K562 (cell line): ENCODE measurements around the gene ALKBH8. TPM values are rescaled to one million over a fixed set of nuclear protein-coding genes. Genes with fewer than 3 reads are reported as not detected.

Source experiments
- ARID3A ChIP-seq: IDR thresholded peaks from 2 replicates; pipeline ENCODE4 v1.6.1; 2012; ENCODE audit warnings: low read depth, low read length, improper control_type of control experiment, borderline replicate concordance
- CBX8 ChIP-seq: fragments of 200-600 bp; sonication (generic); IDR thresholded peaks from 2 replicates; pipeline ENCODE4 v1.6.1; 2012; ENCODE audit warnings: borderline replicate concordance, mixed run types, low read depth, mild to moderate bottlenecking, moderate library complexity, mixed read lengths, low read length, control low read depth, inconsistent platforms; ENCODE audit not compliant: poor library complexity, severe bottlenecking; ENCODE audit errors: extremely low read depth
- CTBP1 ChIP-seq: fragments of 450-650 bp; IDR thresholded peaks from 2 replicates; pipeline ENCODE4 v1.6.1; 2016; ENCODE audit warnings: borderline replicate concordance
- DMBX1 ChIP-seq: fragments of 250-450 bp; sonication (Bioruptor Pico); IDR thresholded peaks from 2 replicates; pipeline ENCODE4 v1.8.0; 2022; ENCODE audit warnings: inconsistent platforms, mild to moderate bottlenecking, moderate library complexity, borderline replicate concordance
- ELF2 ChIP-seq: fragments of 250-450 bp; sonication (Bioruptor Pico); IDR thresholded peaks from 2 replicates; pipeline ENCODE4 v1.5.0; 2021; ENCODE audit warnings: mild to moderate bottlenecking
- ETS1 ChIP-seq: conservative IDR thresholded peaks from 2 replicates; pipeline ENCODE4 v1.6.1; 2011; ENCODE audit warnings: low read depth, mild to moderate bottlenecking, low read length; ENCODE audit not compliant: control insufficient read depth
- ETV1 ChIP-seq: fragments of 450-650 bp; conservative IDR thresholded peaks from 2 replicates; pipeline ENCODE4 v1.6.1; 2016; ENCODE audit warnings: missing genetic modification characterization, control low read depth, low read depth, missing compliant biosample characterization
- ETV5 ChIP-seq: sonication (generic); formaldehyde crosslinking; IDR thresholded peaks from 2 replicates; pipeline ENCODE4 v1.4.0; 2020; ENCODE audit warnings: low read depth, mild to moderate bottlenecking, missing genetic modification reagents
- FOXK2 ChIP-seq, 2 experiments: fragments of 450-650 bp; IDR thresholded peaks in 1 of 2; conservative IDR thresholded peaks in 1 of 2; 2 replicates each; pipeline ENCODE4 v1.6.1; 2016; ENCODE audit warnings: low read depth in 2 of 2, mild to moderate bottlenecking in 1 of 2
- FOXM1 ChIP-seq, 2 experiments: fragments of 450-650 bp in 1 of 2; sonication (generic) in 1 of 2; formaldehyde crosslinking in 1 of 2; IDR thresholded peaks; 2 replicates each; pipeline versions ENCODE4 v1.6.1 to v1.9.0; 2017 to 2022; ENCODE audit warnings: low read depth in 2 of 2, mild to moderate bottlenecking in 2 of 2, missing genetic modification reagents in 1 of 2, moderate library complexity in 1 of 2
- HIVEP1 ChIP-seq: fragments of 250-450 bp; sonication (Bioruptor Pico); IDR thresholded peaks from 2 replicates; pipeline ENCODE4 v1.4.0; 2020; ENCODE audit warnings: mild to moderate bottlenecking
- KAT7 ChIP-seq: sonication (generic); formaldehyde crosslinking; IDR thresholded peaks from 2 replicates; pipeline ENCODE4 v1.8.0; 2022; ENCODE audit warnings: missing genetic modification reagents, mild to moderate bottlenecking, borderline replicate concordance
- PCBP1 ChIP-seq: fragments of 200-400 bp; formaldehyde crosslinking; IDR thresholded peaks from 2 replicates; pipeline ENCODE4 v1.6.1; 2018; ENCODE audit warnings: mild to moderate bottlenecking, low read depth, low read length; ENCODE audit not compliant: poor library complexity, severe bottlenecking
- PHB2 ChIP-seq: fragments of 450-650 bp; IDR thresholded peaks from 2 replicates; pipeline ENCODE4 v1.6.1; 2017; ENCODE audit warnings: low read depth
- POLR2B ChIP-seq: fragments of 450-650 bp; IDR thresholded peaks from 2 replicates; pipeline ENCODE4 v1.6.1; 2018; ENCODE audit warnings: low read depth; ENCODE audit not compliant: partially characterized antibody
- RBM34 ChIP-seq: fragments of 200-400 bp; formaldehyde crosslinking; IDR thresholded peaks from 2 replicates; pipeline ENCODE4 v1.6.1; 2018; ENCODE audit warnings: low read length, borderline replicate concordance; ENCODE audit not compliant: insufficient read depth
- SAP30 ChIP-seq: fragments of 200-600 bp; sonication (generic); IDR thresholded peaks from 2 replicates; pipeline ENCODE4 v1.6.1; 2012; ENCODE audit warnings: borderline replicate concordance, low read depth, mild to moderate bottlenecking, moderate library complexity, low read length, control low read depth, inconsistent platforms; ENCODE audit not compliant: insufficient read depth, poor library complexity, severe bottlenecking
- TCF7 ChIP-seq: sonication (generic); IDR thresholded peaks from 2 replicates; pipeline ENCODE4 v1.6.1; 2016; ENCODE audit warnings: antibody characterized with exemption, borderline replicate concordance
- ZNF212 ChIP-seq: fragments of 450-650 bp; formaldehyde crosslinking; IDR thresholded peaks from 2 replicates; pipeline ENCODE4 v1.4.0; 2020; ENCODE audit warnings: mild to moderate bottlenecking
- ZNF766 ChIP-seq: fragments of 200-800 bp; sonication (Bioruptor generic); conservative IDR thresholded peaks from 2 replicates; pipeline ENCODE4 v1.6.1; 2016; ENCODE audit warnings: missing genetic modification characterization, missing compliant biosample characterization
- ZNF780A ChIP-seq: fragments of 250-450 bp; sonication (Bioruptor Pico); IDR thresholded peaks from 2 replicates; pipeline ENCODE4 v1.5.0; 2021; ENCODE audit warnings: mild to moderate bottlenecking
- polyA plus RNA-seq, 8 experiments: library from polyadenylated mRNA; depleted of rRNA in 4 of 8; stranded (reverse) in 5 of 8; unstranded in 3 of 8; fragments of >200 nt; fragmentation: Nextera tagmentation in 2 of 8; fragmentation: Illumina TruSeq in 1 of 8; extraction: Ambion mirVana in 2 of 8; extraction: Trizol in 1 of 8; gene quantifications; 2 replicates each; pipeline versions ENCODE4 v1.2.1 to v1.2.3, GENCODE V29; 2011 to 2014; ENCODE audit warnings: inconsistent platforms in 1 of 8, missing spikeins in 1 of 8
- total RNA-seq, 7 experiments: library from RNA; depleted of rRNA in 6 of 7; stranded (reverse); fragments of >200 nt in 6 of 7; fragmentation: Illumina TruSeq in 2 of 7; extraction: Trizol in 2 of 7; gene quantifications; 2 replicates each; pipeline versions ENCODE4 v1.2.1 to v1.2.3, GENCODE V29; 2011 to 2021; ENCODE audit warnings: low replicate concordance in 1 of 7
- TF ChIP-seq, protein P1 (sequence below): sonication (generic); formaldehyde crosslinking; IDR thresholded peaks from 2 replicates; pipeline ENCODE4 v1.5.0; 2020; ENCODE audit warnings: missing genetic modification reagents

Gene ALKBH8
- total and polyA plus RNA-seq, 9 of the 15 experiments (the other 6 are each of a cell fraction or from before 2014, with no cell fraction given) = 4.3 to 14.4 (median 9.1) TPM

- TF ChIP-seq ARID3A = no peak
- no peak for TF ChIP-seq PCBP1
- no peak for TF ChIP-seq CBX8
- no peak for TF ChIP-seq FOXM1 (IDR thresholded peaks at IDR 0.05; ENCODE audit: low read depth)
- no peak for TF ChIP-seq FOXM1 (CRISPR knock-in tag; IDR thresholded peaks at IDR 0.05; ENCODE audit: low read depth)
- TF ChIP-seq FOXK2 (conservative IDR thresholded peaks at IDR 0.05 in 1 of 2, IDR thresholded peaks at IDR 0.05 in 1 of 2; ENCODE audit: low read depth in 2 of 2) = peak; percentile 88 to 91
- TF ChIP-seq ETV1 (tag) = peak; percentile 87
- TF ChIP-seq KAT7 (CRISPR knock-in tag) = no peak
- TF ChIP-seq CTBP1 = peak; percentile 27; the same call in 1 of the 2 replicates
- TF ChIP-seq TCF7 = no peak
- TF ChIP-seq PHB2 = no peak
- TF ChIP-seq ELF2 = peak; percentile 90
- TF ChIP-seq DMBX1 (CRISPR knock-in tag) = 0 out of 2 replicates have a peak, but pooled peaks have one; percentile 49
- TF ChIP-seq ZNF780A (CRISPR knock-in tag) = no peak
- peak; percentile 88 for TF ChIP-seq ZNF766
- TF ChIP-seq POLR2B = no peak
- no peak for TF ChIP-seq HIVEP1 (CRISPR knock-in tag)
- TF ChIP-seq RBM34 = no peak
- peak; percentile 92 for TF ChIP-seq ETV5 (CRISPR knock-in tag)
- TF ChIP-seq, protein P1, sequence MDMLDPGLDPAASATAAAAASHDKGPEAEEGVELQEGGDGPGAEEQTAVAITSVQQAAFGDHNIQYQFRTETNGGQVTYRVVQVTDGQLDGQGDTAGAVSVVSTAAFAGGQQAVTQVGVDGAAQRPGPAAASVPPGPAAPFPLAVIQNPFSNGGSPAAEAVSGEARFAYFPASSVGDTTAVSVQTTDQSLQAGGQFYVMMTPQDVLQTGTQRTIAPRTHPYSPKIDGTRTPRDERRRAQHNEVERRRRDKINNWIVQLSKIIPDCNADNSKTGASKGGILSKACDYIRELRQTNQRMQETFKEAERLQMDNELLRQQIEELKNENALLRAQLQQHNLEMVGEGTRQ (CRISPR knock-in tag) = peak; percentile 52
- peak; percentile 98 for TF ChIP-seq ETS1
- TF ChIP-seq ZNF212 (CRISPR knock-in tag) = no peak
- peak; percentile 99 for TF ChIP-seq SAP30
Observed at GRCh38 chr11:107565219-107565937, at the start of gene ALKBH8 (continued).
